HepG2 (cell line): ENCODE data around the gene EFNA2. TPM values are rescaled to one million over a fixed set of nuclear protein-coding genes. Genes with fewer than 3 reads are reported as not detected.

Source experiments
- ARID2 ChIP-seq: sonication (generic); formaldehyde crosslinking; IDR thresholded peaks from 2 replicates; pipeline ENCODE4 v1.8.1; 2022; ENCODE audit warnings: mild to moderate bottlenecking, missing genetic modification reagents, borderline replicate concordance
- ATF1 ChIP-seq: IDR thresholded peaks from 2 replicates; pipeline ENCODE4 v1.6.1; 2016; ENCODE audit warnings: mild to moderate bottlenecking, control low read depth
- HNF4A ChIP-seq: sonication (generic); formaldehyde crosslinking; IDR thresholded peaks from 2 replicates; pipeline ENCODE4 v1.4.0; 2020; ENCODE audit warnings: missing genetic modification reagents
- IKZF1 ChIP-seq: fragments of 450-650 bp; IDR thresholded peaks from 2 replicates; pipeline ENCODE4 v1.7.1; 2016
- IRF2 ChIP-seq: IDR thresholded peaks from 2 replicates; pipeline ENCODE4 v1.6.1; 2018; ENCODE audit warnings: missing genetic modification reagents, missing compliant biosample characterization
- KDM2A ChIP-seq: sonication (generic); formaldehyde crosslinking; IDR thresholded peaks from 2 replicates; pipeline ENCODE4 v1.4.0; 2020; ENCODE audit warnings: low read depth, missing genetic modification reagents, borderline replicate concordance
- KDM4B ChIP-seq: sonication (generic); formaldehyde crosslinking; IDR thresholded peaks from 2 replicates; pipeline ENCODE4 v1.4.0; 2020; ENCODE audit warnings: missing genetic modification reagents
- MEIS1 ChIP-seq: sonication (generic); formaldehyde crosslinking; IDR thresholded peaks from 2 replicates; pipeline ENCODE4 v1.9.0; 2021; ENCODE audit warnings: mild to moderate bottlenecking, missing genetic modification reagents, moderate library complexity, borderline replicate concordance
- NFE2L1 ChIP-seq: sonication (generic); formaldehyde crosslinking; IDR thresholded peaks from 2 replicates; pipeline ENCODE4 v1.4.0; 2020; ENCODE audit warnings: missing genetic modification reagents, mild to moderate bottlenecking, borderline replicate concordance
- NKX3-1 ChIP-seq: sonication (generic); formaldehyde crosslinking; IDR thresholded peaks from 2 replicates; pipeline ENCODE4 v1.5.0; 2020; ENCODE audit warnings: missing genetic modification reagents
- ZMYM4 ChIP-seq: sonication (generic); formaldehyde crosslinking; IDR thresholded peaks from 2 replicates; pipeline ENCODE4 v1.8.1; 2023; ENCODE audit warnings: mild to moderate bottlenecking, missing genetic modification reagents
- ZNF546 ChIP-seq: sonication (generic); formaldehyde crosslinking; conservative IDR thresholded peaks from 2 replicates; pipeline ENCODE4 v1.8.1; 2023; ENCODE audit warnings: mild to moderate bottlenecking, missing genetic modification reagents
- ZNF629 ChIP-seq: sonication (generic); formaldehyde crosslinking; conservative IDR thresholded peaks from 2 replicates; pipeline ENCODE4 v1.5.0; 2020; ENCODE audit warnings: missing genetic modification reagents
- ZNF674 ChIP-seq: sonication (generic); formaldehyde crosslinking; IDR thresholded peaks from 2 replicates; pipeline ENCODE4 v1.5.0; 2020; ENCODE audit warnings: low read depth, mild to moderate bottlenecking, missing genetic modification reagents
- ZNF772 ChIP-seq: sonication (generic); formaldehyde crosslinking; IDR thresholded peaks from 2 replicates; pipeline ENCODE4 v1.5.0; 2020; ENCODE audit warnings: mild to moderate bottlenecking, missing genetic modification reagents
- ZSCAN31 ChIP-seq: sonication (generic); formaldehyde crosslinking; IDR thresholded peaks from 2 replicates; pipeline ENCODE4 v1.5.0; 2020; ENCODE audit warnings: low read depth, mild to moderate bottlenecking, missing genetic modification reagents
- ZZZ3 ChIP-seq: sonication (generic); formaldehyde crosslinking; IDR thresholded peaks from 2 replicates; pipeline ENCODE4 v1.4.0; 2020; ENCODE audit warnings: missing genetic modification reagents, mild to moderate bottlenecking, borderline replicate concordance
- polyA plus RNA-seq, 8 experiments: library from polyadenylated mRNA; depleted of rRNA in 3 of 8; stranded (reverse) in 7 of 8; unstranded in 1 of 8; fragments of >200 nt; fragmentation: Illumina TruSeq in 4 of 8; extraction: Trizol in 4 of 8; gene quantifications; 2 replicates each; pipeline versions ENCODE4 v1.2.1 to v1.2.3, GENCODE V29; 2011 to 2016; ENCODE audit warnings: low read depth in 4 of 8, missing spikeins in 1 of 8, mixed read lengths in 1 of 8; ENCODE audit not compliant: insufficient read depth in 1 of 8
- total RNA-seq, 5 experiments: library from RNA; depleted of rRNA; stranded (reverse); fragments of >200 nt; fragmentation: Illumina TruSeq; extraction: Trizol; gene quantifications; 2 replicates each; pipeline ENCODE4 v1.2.3, GENCODE V29; 2016; ENCODE audit warnings: low read depth in 1 of 5
- TF ChIP-seq, protein P1 (sequence below): sonication (generic); formaldehyde crosslinking; IDR thresholded peaks from 2 replicates; pipeline ENCODE4 v1.5.1; 2020; ENCODE audit warnings: mild to moderate bottlenecking, missing genetic modification reagents
- TF ChIP-seq, protein P2 (sequence below): sonication (generic); formaldehyde crosslinking; conservative IDR thresholded peaks from 2 replicates; pipeline ENCODE4 v1.5.0; 2020; ENCODE audit warnings: missing genetic modification reagents
- TF ChIP-seq, protein P3 (sequence below): sonication (generic); formaldehyde crosslinking; IDR thresholded peaks from 2 replicates; pipeline ENCODE4 v1.8.1; 2023; ENCODE audit warnings: mild to moderate bottlenecking, moderate library complexity, missing genetic modification reagents
- TF ChIP-seq, protein P4 (sequence below): sonication (generic); formaldehyde crosslinking; conservative IDR thresholded peaks from 2 replicates; pipeline ENCODE4 v1.4.0; 2020; ENCODE audit warnings: mild to moderate bottlenecking, missing genetic modification reagents, moderate library complexity

The EFNA2 gene
- total and polyA plus RNA-seq, 2 of the 13 experiments (the other 11 are each of a cell fraction or from before 2014, with no cell fraction given) = 6.0 to 9.9 TPM

DNA sequence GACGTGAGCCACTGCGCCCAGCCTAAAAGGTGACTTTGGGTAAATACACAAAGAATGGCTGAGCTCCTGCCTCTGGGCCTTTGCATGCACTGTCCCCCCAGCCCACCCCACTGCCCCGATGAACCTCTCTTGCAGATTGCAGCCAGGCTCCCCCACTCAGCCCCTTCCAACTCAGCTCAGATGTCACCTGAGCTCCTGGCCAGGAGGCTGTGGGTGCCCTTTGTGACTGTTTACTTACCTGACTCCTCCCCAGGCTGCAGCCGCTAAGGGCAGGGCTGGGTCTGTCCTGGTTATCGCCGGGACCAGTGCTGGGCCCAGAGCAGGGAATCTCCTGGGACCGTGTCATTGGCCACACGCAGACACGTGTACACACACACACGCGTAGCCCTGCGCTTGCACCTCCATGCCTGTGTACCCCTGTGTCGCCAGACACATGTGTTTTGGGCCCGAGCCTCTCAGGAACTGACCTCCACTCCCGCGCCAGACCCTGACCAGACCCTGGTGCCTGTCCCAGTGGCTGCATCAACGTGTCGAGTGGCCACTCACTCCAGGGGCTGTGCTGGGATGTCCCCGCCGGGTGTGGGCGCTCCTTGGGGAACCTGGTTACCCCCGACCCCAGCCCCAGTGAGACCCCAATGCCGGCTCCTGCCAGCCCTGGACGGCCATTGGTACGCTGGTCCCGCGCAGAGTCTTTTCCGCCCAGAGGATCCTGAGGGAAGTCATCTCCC is 18.7 kb downstream of the EFNA2 start (continued):
- no peak for TF ChIP-seq MEIS1
- TF ChIP-seq ZZZ3 = 0 out of 2 replicates have a peak, but pooled peaks have one; percentile 24
- TF ChIP-seq ZSCAN31 (CRISPR knock-in tag) = no peak
- TF ChIP-seq ZNF674 (CRISPR knock-in tag) = no peak
- TF ChIP-seq KDM2A (CRISPR knock-in tag) = peak; percentile 39; the same call in 1 of the 2 replicates
- no peak for TF ChIP-seq ZNF629 (CRISPR knock-in tag)
- no peak for TF ChIP-seq NFE2L1 (CRISPR knock-in tag)
- TF ChIP-seq ATF1 = no peak
- TF ChIP-seq KDM4B (CRISPR knock-in tag) = no peak
- TF ChIP-seq IKZF1 = no peak
- TF ChIP-seq ZNF772 = 0 out of 2 replicates have a peak, but pooled peaks have one; percentile 59
- TF ChIP-seq ZNF546 = no peak
- TF ChIP-seq, protein P1, sequence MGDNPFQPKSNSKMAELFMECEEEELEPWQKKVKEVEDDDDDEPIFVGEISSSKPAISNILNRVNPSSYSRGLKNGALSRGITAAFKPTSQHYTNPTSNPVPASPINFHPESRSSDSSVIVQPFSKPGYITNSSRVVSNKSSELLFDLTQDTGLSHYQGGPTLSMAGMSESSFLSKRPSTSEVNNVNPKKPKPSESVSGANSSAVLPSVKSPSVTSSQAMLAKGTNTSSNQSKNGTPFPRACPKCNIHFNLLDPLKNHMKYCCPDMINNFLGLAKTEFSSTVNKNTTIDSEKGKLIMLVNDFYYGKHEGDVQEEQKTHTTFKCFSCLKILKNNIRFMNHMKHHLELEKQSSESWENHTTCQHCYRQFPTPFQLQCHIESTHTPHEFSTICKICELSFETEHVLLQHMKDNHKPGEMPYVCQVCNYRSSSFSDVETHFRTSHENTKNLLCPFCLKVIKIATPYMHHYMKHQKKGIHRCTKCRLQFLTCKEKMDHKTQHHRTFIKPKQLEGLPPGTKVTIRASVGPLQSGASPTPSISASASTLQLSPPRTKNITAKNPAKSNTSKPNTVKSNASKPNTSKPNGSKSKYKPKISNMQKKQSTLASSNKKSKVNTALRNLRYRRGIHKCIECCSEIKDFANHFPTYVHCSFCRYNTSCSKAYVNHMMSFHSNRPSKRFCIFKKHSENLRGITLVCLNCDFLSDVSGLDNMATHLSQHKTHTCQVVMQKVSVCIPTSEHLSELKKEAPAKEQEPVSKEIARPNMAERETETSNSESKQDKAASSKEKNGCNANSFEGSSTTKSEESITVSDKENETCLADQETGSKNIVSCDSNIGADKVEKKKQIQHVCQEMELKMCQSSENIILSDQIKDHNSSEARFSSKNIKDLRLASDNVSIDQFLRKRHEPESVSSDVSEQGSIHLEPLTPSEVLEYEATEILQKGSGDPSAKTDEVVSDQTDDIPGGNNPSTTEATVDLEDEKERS = peak; percentile 26; the same call in 1 of the 2 replicates
- no peak for TF ChIP-seq IRF2
- TF ChIP-seq HNF4A (CRISPR knock-in tag) = peak; percentile 72
- TF ChIP-seq ZMYM4 = no peak
- TF ChIP-seq, protein P2, sequence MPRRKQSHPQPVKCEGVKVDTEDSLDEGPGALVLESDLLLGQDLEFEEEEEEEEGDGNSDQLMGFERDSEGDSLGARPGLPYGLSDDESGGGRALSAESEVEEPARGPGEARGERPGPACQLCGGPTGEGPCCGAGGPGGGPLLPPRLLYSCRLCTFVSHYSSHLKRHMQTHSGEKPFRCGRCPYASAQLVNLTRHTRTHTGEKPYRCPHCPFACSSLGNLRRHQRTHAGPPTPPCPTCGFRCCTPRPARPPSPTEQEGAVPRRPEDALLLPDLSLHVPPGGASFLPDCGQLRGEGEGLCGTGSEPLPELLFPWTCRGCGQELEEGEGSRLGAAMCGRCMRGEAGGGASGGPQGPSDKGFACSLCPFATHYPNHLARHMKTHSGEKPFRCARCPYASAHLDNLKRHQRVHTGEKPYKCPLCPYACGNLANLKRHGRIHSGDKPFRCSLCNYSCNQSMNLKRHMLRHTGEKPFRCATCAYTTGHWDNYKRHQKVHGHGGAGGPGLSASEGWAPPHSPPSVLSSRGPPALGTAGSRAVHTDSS = no peak
- TF ChIP-seq, protein P3, sequence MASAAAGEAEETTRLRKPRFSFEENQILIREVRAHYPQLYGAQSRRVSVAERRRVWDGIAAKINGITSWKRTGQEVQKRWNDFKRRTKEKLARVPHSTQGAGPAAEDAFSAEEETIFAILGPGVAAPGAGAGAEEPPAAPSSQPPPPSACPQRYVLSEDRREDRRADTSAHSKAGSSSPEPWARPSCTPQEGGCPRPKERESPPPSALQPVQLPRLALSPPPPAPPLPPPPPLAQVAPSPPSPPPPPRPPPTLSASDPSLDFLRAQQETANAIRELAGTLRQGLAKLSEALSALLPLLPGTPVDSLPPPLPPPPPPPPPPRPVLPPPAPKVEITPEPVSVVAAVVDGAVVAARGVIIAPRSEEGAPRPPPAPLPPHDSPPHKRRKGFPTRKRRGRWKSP (CRISPR knock-in tag) = 0 out of 2 replicates have a peak, but pooled peaks have one; percentile 46
- TF ChIP-seq ARID2 (CRISPR knock-in tag) = no peak
- TF ChIP-seq, protein P4, sequence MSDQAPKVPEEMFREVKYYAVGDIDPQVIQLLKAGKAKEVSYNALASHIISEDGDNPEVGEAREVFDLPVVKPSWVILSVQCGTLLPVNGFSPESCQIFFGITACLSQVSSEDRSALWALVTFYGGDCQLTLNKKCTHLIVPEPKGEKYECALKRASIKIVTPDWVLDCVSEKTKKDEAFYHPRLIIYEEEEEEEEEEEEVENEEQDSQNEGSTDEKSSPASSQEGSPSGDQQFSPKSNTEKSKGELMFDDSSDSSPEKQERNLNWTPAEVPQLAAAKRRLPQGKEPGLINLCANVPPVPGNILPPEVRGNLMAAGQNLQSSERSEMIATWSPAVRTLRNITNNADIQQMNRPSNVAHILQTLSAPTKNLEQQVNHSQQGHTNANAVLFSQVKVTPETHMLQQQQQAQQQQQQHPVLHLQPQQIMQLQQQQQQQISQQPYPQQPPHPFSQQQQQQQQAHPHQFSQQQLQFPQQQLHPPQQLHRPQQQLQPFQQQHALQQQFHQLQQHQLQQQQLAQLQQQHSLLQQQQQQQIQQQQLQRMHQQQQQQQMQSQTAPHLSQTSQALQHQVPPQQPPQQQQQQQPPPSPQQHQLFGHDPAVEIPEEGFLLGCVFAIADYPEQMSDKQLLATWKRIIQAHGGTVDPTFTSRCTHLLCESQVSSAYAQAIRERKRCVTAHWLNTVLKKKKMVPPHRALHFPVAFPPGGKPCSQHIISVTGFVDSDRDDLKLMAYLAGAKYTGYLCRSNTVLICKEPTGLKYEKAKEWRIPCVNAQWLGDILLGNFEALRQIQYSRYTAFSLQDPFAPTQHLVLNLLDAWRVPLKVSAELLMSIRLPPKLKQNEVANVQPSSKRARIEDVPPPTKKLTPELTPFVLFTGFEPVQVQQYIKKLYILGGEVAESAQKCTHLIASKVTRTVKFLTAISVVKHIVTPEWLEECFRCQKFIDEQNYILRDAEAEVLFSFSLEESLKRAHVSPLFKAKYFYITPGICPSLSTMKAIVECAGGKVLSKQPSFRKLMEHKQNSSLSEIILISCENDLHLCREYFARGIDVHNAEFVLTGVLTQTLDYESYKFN (CRISPR knock-in tag) = peak; percentile 75
- TF ChIP-seq NKX3-1 (CRISPR knock-in tag) = no peak
